Stimulated activated CD8-positive, alpha-beta memory T cell treated with anti-CD3 and anti-CD28 coated beads, Interleukin-15, amount 100 ng/mL, for 1 hour (primary cell): ENCODE data around the gene ZWILCH.
"Not testable (repeated sequence)": the region's sequence is repeated elsewhere in the genome, so short reads cannot be mapped to it uniquely, and the experiment has no call there.

ENCODE experiments used
- DNase-seq: peaks from one replicate; pipeline ENCODE4 v3.0.0-alpha.2; 2020; ENCODE audit warnings: low read depth

ZWILCH gene

DNA sequence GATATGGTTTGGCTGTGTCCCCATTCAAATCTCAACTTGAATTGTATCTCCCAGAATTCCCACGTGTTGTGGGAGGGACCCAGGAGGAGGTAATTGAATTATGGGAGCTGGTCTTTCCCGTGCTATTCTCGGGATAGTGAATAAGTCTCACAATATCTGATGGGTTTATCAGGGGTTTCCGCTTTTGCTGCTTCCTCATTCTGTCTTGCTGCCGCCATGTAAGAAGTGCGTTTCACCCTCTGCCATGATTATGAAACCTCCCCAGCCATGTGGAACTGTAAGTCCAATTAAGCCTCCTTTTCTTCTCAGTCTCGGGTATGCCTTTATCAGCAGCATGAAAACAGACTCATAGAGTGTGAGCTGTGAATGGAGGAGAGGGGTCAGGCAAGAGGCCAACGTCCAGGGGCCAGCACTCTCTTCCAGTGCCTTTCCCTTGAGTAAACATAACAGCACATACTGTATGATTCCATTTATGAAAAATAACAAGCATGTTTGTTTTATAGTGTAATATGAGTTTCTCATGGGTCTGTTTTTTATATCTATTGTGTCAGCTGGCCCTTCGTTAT, 76.9 kb downstream of the ZWILCH start:
- DNase-seq = no peak

DNA sequence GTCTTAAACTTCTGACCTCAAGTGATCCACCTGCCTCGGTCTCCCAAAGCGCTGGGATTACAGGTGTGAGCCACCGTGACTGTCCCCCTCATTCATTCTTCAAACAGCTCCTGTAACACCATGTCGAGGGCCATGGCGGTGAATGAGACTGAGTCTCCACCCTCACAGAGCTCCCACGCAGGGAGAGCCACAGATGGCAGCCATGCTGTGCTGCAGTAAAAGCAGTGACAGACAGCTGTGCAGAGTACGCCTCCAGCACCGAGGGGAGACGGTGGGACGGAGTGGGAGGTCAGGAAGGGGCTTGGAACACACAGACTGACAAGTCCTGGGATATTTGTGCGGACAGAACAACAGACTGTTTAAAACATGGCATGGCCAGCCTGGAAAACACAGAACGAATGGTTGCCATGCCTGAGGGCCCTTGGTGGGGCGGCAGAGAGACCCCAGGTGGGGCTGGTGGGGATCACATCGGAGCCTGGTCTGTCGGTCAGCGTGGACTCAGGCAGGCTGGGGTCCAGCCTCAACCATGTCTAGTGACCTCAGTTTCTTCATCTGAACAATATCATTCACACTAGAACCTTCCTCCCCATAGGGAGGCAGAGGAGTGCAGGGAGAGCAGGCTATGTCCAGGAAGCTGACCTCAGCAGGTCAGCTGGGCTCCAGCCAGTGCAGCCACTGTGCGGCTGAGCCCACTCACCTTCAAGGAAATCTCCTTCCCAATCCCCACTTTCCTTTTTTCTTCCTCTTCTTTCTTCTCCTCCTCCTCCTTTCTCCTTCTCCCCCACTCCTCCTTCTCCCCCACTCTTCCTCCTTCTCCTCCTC, 81.2 kb downstream of the ZWILCH start:
- no peak for DNase-seq

DNA sequence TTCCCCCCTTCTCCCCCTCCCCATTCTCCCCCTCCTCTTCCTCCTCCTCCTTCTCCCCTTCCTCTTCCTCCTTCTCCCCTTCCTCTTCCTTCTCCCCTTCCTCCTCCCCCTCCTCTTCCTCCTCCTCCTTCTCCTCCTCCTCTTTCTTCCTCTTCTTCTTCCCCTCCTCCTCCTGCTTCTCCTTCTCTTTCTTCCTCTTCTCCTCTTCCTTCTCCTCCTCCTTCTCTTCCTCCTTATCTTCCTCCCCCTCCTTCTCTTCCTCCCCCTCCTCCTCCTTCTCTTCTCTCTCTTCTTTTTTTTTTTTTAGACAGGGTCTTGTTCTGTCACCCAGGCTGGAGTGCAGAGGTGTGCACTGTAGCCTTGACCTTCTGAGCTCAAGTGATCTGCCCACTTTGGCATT, 81.9 kb downstream of the ZWILCH start:
- DNase-seq = no peak

DNA sequence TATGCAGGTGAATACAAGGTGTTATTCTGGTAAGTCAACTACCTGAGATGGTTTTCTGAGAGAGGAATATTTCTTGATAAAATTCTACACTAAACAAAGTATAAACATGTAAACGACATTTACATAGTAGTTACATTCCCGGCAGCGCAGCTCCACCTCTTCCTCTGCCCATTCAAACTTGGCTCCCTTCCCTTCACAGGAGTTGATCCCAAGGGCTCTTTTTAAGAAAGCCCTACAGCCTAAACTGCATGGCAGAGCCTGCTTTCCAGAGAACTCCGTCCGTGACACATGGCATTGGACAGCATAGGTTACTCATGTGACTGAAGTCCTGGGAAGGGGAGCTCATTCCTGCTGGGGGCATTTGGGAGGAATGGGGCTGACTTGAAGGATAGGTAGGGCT, 82.6 kb downstream of the ZWILCH start:
- no peak for DNase-seq

DNA sequence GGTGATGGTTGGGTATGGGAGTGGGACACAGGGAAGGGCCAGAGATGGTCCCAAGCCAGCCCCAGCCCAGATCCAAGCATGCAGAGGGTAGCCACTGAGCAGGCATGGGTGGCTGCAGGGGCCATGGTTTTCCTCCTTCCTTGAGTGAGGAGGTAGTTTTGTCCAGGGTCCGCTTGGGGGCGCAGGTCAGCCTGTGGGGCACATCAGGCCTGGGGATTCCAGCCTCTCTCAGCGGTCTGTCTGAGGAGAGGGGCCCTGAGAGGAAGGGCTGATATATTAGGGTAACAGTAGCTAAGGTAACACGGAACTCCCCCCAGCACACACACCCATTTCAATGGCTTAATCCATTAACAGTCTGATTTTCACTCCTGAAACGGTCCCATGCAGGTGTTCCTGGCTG, 83.4 kb downstream of the ZWILCH start:
- no peak for DNase-seq

DNA sequence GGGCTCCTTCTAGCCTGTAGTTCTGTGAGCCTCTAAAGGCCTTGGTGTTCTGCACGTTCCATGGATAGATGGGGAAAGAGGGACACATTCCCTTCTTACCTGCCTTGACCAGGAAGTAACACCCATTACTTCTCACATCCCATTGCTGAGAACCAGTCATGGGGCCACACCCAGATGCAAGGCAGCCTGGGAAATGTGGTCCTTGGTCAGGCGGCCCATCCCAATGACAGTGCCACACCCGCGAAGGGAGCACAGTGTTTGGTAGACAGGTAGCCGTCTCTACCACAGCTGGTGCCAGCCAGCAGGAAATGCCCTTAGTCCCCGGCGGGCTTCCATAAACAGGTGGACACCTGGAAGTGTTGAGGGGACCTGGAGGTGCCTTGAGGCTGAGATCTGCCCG, 83.8 kb downstream of the ZWILCH start:
- no peak for DNase-seq

DNA sequence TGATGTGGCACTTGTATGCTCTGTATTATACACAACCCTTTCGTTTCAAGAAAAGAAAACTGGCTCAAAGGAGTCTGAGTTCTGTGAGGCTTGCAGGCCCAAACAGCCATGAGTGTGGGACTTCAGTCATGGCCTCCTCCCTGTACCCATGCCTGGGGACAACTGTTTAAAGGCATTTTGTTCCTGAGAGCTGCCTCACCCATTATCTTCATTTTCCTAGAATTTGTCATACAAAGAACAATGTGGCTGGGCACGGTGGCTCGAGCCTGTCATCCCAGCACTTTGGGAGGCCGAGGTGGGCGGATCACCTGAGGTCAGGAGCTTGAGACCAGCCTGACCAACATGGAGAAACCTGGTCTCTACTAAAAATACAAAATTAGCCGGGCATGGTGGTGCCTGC, 84.3 kb downstream of the ZWILCH start:
- DNase-seq = not testable (repeated sequence)

DNA sequence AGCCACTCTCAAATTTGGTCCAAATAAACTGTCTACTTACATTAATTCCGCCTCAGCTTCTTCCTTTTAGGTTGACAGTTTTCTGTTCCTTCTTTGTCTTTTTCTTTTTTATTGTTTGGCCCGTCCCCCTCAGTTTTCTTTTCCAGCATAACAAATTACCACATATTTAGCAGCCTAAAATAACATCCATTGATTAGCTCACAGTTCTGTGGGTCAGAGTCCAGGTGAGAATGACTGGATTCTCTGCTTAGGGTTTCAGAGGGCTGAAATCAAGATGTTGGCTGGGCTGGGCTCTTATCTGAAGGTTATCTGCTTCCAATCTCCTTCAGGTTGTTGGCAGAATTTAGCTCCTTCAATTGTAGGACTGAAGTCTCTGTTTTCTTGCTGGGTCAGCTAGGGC, 85.3 kb downstream of the ZWILCH start:
- no peak for DNase-seq

DNA sequence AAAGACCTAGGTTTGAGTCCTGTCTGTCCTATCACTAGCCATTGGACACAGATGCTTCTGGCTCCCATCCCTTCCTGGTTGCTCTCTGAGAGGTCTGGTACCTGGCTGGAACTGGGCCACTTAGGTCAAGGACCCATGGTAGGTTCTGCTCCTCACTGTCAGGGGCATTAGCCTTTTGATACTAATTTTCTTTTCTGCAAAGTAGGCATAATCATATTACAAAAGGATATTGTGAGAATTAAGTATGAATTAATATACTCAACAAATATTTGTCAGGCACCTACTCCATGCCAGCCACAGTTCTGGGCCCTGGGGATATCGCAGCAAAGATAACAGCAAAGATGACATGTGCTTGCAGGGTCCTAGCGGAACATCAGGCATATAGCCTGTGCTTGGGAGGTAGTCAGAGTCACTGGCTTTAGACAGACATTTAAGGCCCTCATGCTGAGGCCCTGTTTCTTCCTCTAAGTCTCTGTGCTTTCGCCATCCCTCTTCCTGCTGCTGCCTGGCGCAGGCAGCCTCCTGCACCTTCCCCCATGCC, 86.3 kb downstream of the ZWILCH start:
- no peak for DNase-seq

DNA sequence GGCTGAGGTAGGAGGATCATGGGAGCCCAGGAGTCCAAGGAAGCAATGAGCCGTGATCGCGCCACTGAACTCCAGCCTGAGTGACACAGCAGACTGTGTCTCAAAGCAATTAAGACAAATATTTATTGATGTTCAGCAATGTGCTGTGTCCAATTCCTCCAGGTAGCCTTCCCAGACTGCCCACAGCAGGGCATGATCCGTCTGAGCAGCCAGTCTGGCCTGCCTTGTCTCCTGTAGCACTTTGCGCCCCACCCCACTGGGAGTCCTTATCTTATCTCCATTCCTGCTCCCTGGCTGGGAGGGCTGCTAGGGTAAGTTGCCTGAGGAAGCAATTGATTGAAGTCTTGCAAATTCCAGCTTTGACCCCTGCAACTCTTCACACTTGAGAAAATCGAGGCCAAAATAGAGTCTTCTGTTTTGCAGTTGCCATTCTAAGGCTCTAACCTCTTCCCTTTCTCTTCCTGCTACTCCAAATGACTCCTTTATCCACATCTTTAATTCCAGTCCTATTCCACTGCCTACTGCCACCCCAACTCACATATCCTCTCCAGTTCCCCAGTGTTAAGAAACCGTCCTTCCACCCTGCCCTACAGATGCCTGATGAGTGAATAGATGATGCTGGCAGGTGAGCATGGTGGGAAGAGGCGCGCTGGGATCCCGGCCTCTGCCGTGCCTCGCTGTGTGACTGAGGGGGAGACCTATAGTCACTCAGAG, 87.5 kb downstream of the ZWILCH start:
- no peak for DNase-seq

DNA sequence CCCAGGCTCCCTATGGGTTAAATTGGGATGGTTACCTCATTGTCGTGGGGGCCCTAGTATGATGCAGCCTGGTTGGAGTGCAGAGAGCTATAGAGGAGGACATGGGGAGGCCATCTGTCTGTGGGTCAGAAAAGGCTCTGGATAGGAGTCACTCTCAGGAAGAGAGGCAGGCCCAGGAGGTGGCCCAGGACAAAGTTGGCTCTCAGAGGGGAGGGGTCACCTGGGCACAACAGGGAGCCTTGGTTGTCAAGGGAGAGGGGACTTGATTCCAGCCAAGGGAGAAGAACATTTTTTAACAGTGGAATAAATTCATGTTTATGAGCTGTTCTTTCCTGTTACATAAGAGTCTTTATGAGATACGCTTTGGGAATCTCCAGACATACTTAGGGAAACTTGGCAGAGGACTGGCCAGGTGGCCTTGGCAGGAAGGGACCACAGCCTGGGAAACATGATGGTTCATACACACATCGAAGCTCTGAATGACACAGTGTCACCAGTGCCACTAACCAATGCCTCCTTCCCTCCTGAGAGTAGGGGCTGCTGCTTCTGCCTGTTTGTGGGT, 88.2 kb downstream of the ZWILCH start:
- no peak for DNase-seq

DNA sequence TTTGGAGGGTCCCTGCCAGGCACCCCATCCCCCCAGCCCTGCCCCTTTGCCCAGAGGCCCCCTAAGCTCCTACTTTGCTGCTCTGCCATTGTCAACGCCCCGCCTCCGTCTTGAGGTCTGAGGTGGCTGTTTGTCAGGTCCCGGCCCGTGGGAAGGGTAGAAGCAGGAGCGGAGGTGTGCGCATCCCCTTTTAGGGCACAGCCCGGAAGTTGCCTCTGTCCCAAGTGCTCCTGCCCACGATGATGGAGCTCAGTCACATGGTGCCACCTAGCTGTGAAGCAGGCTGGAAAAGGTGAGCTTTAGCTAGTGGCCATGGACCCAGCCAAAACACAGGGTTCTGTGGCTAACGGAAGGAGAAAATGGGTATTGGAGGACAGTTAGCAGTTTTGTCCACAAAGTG, 89.2 kb downstream of the ZWILCH start:
- no peak for DNase-seq

DNA sequence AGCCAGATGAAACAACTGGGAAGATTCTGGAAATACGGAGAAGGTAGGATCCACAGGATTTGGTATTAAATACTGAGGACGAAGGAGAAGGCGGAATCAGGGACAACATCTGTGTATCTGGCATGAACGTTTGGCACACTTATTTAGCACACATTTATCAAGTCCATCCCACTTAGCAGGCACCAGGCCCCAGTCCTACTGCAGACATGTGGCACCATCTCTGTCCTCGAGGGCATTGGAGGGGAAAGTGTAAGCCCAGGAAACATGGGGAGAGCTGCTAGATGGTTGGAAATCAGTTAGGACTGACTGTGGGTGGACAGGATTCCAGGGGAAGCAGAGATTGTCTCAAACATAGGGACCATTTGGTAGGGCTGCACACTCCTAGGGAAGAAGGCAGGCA, 89.7 kb downstream of the ZWILCH start:
- no peak for DNase-seq

DNA sequence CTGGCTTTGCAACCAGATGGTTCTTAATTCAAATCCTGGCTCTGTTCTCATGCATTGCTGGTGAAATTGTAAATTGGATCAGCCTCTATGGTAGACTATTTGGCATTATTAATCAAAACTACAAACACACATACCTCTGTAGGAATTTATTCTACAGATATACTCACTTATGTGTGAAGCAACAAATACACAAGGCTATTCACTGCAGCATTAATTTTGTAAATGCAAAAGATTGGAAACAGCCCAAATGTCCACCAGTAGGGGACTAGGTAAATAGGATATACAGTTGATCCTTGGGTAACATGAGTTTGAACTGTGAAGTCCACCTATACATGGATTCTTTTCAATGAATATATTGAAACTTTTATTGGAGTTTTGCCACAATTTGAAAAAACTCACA, 90.2 kb downstream of the ZWILCH start:
- no peak for DNase-seq

DNA sequence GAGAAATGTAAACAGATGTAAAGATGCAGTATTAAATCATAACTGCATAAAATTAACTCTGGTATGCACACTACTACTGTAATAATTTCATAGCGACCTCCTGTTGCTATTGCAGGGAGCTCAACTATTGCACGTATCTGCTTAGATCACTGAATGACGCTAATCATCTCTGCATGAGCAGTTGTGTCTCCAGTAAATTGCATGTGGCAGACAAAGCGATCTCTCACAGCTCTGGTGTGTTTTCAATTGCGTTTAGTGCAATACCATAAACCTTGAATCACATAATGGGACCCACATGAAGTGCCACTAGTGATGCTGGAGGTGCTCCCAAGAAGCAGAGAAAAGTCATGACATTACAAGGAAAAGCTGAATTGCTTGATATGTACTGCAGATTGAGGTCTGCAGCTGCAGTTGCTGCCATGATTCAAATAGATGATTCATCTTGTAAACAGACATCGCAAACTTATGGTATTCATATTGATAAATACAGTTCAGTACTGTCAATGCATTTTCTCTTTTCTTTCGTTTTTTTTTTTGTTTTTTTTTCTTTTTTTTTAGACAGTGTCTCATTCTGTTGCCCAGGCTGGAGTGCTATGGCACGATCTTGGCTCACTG, 90.9 kb downstream of the ZWILCH start:
- DNase-seq = no peak

DNA sequence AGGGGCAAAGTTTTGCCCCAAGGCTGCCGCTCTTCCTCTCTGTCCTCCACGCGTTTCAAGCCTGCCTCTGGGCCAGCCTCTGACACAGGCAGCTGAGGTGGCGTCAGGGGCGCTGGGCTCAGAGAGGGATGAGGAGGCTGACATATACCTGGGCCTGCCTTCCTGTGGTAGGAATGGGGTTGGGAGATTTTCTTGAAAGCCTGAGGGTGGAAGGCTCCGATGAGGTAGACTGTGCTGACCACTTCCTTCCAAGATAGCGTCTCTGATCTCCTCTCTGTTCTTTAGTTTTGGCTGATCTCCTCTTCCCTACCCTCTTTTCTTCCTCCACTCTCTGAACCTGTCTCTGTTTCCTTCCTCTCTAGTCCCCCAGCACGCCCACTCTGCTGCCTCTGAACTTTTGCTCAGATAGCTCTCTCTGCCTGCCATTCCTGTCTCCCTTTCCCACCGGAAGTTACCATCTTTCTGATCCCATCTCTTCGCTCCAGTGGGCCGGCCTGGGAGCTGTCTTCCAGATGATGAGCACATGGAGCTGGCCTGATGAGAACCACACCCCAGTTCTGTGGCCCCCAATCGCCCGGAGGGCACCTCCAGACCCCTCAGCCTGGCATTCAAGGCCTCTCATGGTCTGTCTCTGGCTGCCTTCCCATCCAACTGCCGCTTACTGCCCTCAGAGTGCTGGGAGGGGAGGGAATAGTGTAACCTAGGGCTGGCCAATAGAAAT, 93.1 kb downstream of the ZWILCH start:
- DNase-seq = no peak
